ENCODE data around the gene ROR1. TPM values are rescaled to one million over a fixed set of nuclear protein-coding genes. Genes with fewer than 3 reads are reported as not detected.

The ROR1 gene
- total and polyA plus RNA-seq, 2 of the 13 experiments (the other 11 are each of a cell fraction or from before 2014, with no cell fraction given) = 0.58 to 2.3 TPM

DNA sequence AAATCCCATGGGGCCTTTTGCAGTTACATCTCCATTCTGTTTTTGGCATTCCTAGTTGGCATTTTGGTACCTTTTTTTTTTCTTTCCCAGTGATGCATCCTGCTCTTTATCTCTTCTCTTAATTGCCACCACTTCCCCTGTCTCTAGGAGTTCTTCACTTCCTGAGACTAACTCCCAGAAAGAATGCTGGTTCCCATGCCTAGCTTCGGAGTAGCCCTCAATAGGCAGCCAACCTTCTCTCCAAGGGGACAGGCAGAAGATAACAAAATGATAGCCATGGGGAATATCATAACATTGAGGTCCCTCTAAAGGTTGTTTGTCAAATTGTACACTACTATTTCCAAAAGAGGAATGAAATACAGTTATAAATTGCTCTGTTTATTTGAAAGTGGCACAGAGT, 279.0 kb downstream of the ROR1 start (continued):
- TF ChIP-seq ZNF431 (CRISPR knock-in tag; IDR thresholded peaks at IDR 0.05; ENCODE audit: borderline replicate concordance, low read depth) (no peak), ARHGAP35 (CRISPR knock-in tag; IDR thresholded peaks at IDR 0.05; ENCODE audit: borderline replicate concordance) (no peak), ZSCAN20 (CRISPR knock-in tag; IDR thresholded peaks at IDR 0.05; ENCODE audit: borderline replicate concordance) (no peak)

DNA sequence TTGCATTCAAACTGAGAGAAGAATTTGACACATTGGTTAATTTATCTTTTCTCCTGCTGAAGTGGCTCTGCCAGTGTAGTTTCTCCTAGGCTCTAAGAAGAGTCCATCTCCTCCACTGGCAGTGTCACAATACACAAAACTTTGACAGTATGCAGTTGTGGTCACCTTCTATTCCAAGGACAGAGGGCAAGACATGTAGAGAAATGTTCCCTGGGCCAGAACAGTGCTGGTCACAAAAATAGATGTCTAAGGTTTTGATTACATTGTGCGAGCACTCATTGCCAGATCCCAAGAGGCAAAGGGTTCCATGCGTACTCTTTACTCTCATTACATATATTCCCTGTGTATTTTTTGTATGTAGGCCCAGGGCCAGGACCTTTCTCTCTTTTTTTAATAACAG, 281.5 kb downstream of the ROR1 start:
- Histone ChIP-seq H3K9ac (ENCODE audit: insufficient read depth, low read depth, low read length) (no peak overlapping the region), H3K4me3 (replicated peaks in 1 of 3; ENCODE audit: insufficient read depth in 1 of 3, low read depth in 2 of 3, low read length in 3 of 3) (no peak overlapping the region), H3K9me3 (ENCODE audit: low read length) (no peaks in the 10 kb centered on the region), H3K4me1 (ENCODE audit: insufficient read depth, low read length) (no peaks in the 10 kb centered on the region), H3K79me2 (ENCODE audit: insufficient read depth, low read length) (no peaks in the 10 kb centered on the region), H2AFZ (ENCODE audit: low read length) (no peak overlapping the region), H3K4me2 (ENCODE audit: low read depth, low read length) (no peak overlapping the region), H3K27me3 (ENCODE audit: control insufficient read depth in 1 of 2, insufficient read depth in 2 of 2, low read length in 2 of 2) (no peaks in the 10 kb centered on the region), H4K20me1 (ENCODE audit: insufficient read depth, low read length) (no peaks in the 10 kb centered on the region), H3K27ac (ENCODE audit: extremely low read length, insufficient read depth, low read length) (no peak overlapping the region), H3K36me3 (replicated peaks in 1 of 2; ENCODE audit: control insufficient read depth in 1 of 2, insufficient read depth in 2 of 2, low read length in 2 of 2) (no peaks in the 10 kb centered on the region)
- POLR2A ChIA-PET = no interaction called here
- intact Hi-C loops (cut with micrococcal nuclease; ENCODE audit: unreplicated experiment) = no loop called here
- BruUV-seq (replicated peaks) = no TSS peak
- in situ Hi-C loops (cut with HindIII; ENCODE audit: extremely low pct_ligation_motif_present, low pct_unique_long_range_greater_than_20kb) = no loop called here
- CTCF ChIA-PET (ENCODE audit: low intra/inter-chr PET ratio, low total read pairs) = no interaction called here
- FAIRE-seq (no peak), ATAC-seq (no peak), DNase-seq (ENCODE audit: low spot score) (no peak)
- WGBS (ENCODE audit: low lambda C conversion rate) = 78% methylated on average over 2 of the region's 2 CpGs
- TF ChIP-seq ZZZ3 (CRISPR knock-in tag; IDR thresholded peaks at IDR 0.05; ENCODE audit: borderline replicate concordance) = no peak
- TF ChIP-seq ZNF230 (CRISPR knock-in tag; IDR thresholded peaks at IDR 0.05) = no peak
- no peak for TF ChIP-seq AHR (CRISPR knock-in tag; IDR thresholded peaks at IDR 0.05)
- TF ChIP-seq ZNF337 (CRISPR knock-in tag; IDR thresholded peaks at IDR 0.05; ENCODE audit: borderline replicate concordance, low read depth) = no peak
- TF ChIP-seq, protein P1, sequence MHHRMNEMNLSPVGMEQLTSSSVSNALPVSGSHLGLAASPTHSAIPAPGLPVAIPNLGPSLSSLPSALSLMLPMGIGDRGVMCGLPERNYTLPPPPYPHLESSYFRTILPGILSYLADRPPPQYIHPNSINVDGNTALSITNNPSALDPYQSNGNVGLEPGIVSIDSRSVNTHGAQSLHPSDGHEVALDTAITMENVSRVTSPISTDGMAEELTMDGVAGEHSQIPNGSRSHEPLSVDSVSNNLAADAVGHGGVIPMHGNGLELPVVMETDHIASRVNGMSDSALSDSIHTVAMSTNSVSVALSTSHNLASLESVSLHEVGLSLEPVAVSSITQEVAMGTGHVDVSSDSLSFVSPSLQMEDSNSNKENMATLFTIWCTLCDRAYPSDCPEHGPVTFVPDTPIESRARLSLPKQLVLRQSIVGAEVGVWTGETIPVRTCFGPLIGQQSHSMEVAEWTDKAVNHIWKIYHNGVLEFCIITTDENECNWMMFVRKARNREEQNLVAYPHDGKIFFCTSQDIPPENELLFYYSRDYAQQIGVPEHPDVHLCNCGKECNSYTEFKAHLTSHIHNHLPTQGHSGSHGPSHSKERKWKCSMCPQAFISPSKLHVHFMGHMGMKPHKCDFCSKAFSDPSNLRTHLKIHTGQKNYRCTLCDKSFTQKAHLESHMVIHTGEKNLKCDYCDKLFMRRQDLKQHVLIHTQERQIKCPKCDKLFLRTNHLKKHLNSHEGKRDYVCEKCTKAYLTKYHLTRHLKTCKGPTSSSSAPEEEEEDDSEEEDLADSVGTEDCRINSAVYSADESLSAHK (CRISPR knock-in tag; IDR thresholded peaks at IDR 0.05; ENCODE audit: borderline replicate concordance) = no peak
- TF ChIP-seq, protein P2, sequence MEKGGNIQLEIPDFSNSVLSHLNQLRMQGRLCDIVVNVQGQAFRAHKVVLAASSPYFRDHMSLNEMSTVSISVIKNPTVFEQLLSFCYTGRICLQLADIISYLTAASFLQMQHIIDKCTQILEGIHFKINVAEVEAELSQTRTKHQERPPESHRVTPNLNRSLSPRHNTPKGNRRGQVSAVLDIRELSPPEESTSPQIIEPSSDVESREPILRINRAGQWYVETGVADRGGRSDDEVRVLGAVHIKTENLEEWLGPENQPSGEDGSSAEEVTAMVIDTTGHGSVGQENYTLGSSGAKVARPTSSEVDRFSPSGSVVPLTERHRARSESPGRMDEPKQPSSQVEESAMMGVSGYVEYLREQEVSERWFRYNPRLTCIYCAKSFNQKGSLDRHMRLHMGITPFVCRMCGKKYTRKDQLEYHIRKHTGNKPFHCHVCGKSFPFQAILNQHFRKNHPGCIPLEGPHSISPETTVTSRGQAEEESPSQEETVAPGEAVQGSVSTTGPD (CRISPR knock-in tag; IDR thresholded peaks at IDR 0.05) = no peak
- no peak for TF ChIP-seq FOXA3 (CRISPR knock-in tag; IDR thresholded peaks at IDR 0.05)
- no peak for TF ChIP-seq PTBP1 (IDR thresholded peaks at IDR 0.05; ENCODE audit: low read depth, low read length, poor library complexity, severe bottlenecking)
- no peak for TF ChIP-seq NR2F2 (IDR thresholded peaks at IDR 0.05; ENCODE audit: borderline replicate concordance, low read depth)
- no peak for TF ChIP-seq CC2D1A (CRISPR knock-in tag; IDR thresholded peaks at IDR 0.05)
- TF ChIP-seq AGO2 (optimal IDR thresholded peaks at IDR 0.05; ENCODE audit: low read depth, low read length) = no peak
- TF ChIP-seq, protein P3, sequence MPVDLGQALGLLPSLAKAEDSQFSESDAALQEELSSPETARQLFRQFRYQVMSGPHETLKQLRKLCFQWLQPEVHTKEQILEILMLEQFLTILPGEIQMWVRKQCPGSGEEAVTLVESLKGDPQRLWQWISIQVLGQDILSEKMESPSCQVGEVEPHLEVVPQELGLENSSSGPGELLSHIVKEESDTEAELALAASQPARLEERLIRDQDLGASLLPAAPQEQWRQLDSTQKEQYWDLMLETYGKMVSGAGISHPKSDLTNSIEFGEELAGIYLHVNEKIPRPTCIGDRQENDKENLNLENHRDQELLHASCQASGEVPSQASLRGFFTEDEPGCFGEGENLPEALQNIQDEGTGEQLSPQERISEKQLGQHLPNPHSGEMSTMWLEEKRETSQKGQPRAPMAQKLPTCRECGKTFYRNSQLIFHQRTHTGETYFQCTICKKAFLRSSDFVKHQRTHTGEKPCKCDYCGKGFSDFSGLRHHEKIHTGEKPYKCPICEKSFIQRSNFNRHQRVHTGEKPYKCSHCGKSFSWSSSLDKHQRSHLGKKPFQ (CRISPR knock-in tag; IDR thresholded peaks at IDR 0.05; ENCODE audit: insufficient replicate concordance) = no peak
- TF ChIP-seq, protein P4, sequence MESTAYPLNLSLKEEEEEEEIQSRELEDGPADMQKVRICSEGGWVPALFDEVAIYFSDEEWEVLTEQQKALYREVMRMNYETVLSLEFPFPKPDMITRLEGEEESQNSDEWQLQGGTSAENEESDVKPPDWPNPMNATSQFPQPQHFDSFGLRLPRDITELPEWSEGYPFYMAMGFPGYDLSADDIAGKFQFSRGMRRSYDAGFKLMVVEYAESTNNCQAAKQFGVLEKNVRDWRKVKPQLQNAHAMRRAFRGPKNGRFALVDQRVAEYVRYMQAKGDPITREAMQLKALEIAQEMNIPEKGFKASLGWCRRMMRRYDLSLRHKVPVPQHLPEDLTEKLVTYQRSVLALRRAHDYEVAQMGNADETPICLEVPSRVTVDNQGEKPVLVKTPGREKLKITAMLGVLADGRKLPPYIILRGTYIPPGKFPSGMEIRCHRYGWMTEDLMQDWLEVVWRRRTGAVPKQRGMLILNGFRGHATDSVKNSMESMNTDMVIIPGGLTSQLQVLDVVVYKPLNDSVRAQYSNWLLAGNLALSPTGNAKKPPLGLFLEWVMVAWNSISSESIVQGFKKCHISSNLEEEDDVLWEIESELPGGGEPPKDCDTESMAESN (CRISPR knock-in tag; conservative IDR thresholded peaks at IDR 0.05) = no peak
- TF ChIP-seq ZNF83 (CRISPR knock-in tag; IDR thresholded peaks at IDR 0.05; ENCODE audit: borderline replicate concordance) = no peak

All from HepG2 (cell line).